GM18858 (cell line): ENCODE data around the gene GINS1.

Source experiments
- ATAC-seq: cut with Tn5 transposase; IDR thresholded peaks from one replicate; pipeline ENCODE4 v1.9.1; 2021; ENCODE audit not compliant: unreplicated experiment

The GINS1 gene

DNA sequence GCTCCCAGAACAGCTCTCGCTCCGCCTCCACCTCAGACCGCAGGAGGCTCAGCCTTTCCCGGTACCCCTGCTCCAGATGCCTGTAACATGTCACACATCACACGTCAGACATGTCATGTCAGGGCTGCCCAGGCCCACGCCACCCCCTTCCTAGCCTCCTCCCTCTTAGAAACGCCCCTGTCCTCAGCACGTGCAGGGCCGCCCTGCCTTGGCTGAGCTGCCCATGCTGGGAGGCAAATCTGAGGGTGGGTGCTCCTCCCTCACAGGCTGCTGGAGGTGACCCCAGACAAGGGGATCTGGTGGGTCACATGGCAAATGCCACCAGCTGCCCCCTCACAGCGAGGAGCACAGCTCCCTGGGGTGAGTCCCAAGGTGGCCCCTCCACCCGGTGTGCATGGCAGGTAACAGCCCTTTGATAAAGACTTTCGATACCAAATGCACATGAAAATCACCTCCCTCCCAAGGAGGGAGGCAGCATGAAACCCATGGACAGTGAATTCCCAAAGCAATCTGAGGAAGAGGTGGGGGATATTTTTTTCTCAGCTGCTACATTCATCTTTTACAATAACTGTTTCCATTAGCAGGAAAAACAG is 84.1 kb downstream of the GINS1 start:
- ATAC-seq = no peak

GRCh38 chr20:25493137-25493536 is 85.7 kb downstream of the GINS1 start:
- no peak for ATAC-seq

DNA sequence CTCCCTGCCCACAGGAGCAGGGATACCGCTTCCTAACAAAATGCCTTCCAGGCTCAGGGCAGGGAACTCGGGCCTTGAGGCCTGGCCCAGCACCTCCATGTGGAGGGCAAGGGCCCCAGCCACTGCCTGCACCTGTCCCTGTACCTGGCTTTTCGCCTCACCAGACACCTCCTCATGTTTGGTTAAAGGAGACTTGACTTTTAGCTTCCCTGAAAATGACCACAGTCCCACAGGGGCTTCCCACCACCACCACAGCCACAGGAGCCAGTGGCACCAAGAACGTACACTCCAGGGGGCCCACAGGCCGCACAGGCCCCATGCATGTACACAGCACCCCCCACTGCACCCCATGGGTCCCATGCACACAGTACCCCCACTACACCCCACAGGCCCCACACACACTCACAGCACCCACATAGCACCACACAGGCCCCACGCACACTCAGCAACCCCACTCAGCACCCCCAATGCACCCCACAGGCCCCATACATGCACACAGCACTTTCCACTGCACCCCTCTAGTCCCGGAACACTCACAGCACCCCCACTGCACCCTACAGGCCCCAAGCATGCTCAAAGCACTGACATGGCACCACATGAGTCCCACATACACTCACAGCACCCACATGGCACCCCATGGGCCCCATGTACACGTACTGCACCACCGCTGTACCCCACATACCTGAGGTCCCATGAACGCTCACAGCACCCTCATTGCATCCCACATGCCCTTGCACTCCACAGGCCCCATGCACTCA is 86.5 kb downstream of the GINS1 start:
- no peak for ATAC-seq

DNA sequence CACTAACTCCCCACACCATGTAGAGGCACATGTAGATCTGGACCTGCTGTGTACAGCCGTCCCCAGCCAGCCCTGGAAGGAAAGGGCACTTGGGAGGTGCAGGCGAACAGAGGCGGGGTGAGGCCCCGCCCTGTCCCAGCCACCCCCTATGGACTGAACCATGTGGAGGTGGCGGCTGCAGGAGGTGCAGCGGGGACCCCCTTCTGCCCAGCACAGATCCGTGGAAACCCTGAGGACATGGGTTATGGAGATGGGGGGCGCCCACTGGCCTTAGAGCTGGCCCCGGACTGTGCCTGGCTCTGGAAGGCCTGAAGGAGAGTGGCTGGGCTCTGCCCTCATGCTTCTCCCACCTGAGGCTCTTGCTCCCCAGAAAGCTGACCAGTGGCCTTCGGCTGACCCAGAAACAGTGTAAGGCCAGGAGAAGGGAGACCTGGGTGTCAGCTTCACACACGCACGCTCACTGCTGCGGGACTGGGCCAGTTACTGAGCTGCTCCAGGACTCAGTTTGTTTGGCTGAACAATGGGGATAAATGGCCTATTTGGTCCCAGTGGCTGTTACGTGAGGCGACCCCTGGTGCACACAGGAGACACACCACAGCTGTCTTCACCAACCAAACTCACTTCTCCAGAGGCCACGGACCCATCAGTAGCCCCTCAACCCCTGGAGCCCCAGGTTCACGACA is 87.2 kb downstream of the GINS1 start:
- no peak for ATAC-seq

- no peak for ATAC-seq
Measured at GRCh38 chr20:25495189-25495824, 87.8 kb downstream of the GINS1 start.

DNA sequence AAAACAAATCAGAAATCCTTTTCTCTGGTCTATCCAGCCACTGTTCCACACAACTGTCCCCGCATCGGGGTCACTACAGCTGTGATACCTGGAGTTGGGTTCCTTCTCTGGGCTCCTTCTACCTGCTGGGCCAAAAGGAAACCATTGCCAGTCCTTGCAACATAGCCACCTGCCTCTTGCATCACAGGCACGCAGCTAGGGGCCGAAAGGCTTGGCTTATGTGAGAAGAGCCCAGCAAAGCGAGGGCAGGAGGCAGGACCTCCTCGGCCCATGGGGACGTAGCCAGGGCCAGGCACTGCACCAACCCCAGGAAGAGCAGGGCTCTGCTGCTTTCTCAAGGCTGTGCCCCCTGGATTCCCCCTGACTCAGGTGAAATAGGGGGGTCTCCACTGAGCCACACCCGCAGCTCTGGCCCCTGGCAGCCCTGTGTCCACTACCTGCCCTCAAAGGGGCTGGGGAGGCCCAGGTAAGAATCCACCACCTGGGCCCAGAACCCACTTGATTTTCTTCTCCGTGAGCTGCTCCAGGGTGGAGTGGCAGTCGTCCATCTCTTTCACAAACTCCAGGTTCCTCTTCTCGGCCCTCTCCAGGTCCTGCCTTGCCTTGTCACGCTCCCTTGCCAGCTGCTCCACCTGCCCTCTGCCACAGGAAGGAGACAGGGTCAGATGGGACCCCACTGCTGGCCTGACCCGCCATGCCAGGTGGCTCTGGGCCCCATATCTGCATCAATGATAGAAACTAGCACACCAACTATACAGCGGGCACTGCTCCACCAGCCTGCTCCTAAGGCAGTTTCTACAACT is 88.9 kb downstream of the GINS1 start:
- no peak for ATAC-seq

DNA sequence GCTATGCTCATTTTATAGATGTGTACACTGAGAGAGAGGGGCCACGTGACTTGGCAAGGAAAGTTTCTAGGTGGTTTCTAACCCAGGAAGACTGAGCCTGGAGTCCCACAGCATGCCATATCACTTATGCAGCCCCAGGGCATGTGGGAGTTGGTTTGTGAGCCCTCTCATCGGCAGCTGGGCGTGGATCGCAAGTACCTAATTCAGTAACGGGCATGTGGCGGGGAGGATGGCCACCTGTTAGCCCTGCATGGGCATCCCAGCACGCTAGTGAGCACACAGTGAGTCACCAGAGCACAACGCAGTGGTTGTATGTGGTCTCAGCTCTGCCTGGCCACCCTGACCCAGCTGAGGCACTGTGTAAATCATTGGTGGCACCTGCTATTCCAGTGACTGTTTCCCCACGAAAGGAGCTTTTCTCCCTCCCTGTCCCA is 89.5 kb downstream of the GINS1 start:
- no peak for ATAC-seq

DNA sequence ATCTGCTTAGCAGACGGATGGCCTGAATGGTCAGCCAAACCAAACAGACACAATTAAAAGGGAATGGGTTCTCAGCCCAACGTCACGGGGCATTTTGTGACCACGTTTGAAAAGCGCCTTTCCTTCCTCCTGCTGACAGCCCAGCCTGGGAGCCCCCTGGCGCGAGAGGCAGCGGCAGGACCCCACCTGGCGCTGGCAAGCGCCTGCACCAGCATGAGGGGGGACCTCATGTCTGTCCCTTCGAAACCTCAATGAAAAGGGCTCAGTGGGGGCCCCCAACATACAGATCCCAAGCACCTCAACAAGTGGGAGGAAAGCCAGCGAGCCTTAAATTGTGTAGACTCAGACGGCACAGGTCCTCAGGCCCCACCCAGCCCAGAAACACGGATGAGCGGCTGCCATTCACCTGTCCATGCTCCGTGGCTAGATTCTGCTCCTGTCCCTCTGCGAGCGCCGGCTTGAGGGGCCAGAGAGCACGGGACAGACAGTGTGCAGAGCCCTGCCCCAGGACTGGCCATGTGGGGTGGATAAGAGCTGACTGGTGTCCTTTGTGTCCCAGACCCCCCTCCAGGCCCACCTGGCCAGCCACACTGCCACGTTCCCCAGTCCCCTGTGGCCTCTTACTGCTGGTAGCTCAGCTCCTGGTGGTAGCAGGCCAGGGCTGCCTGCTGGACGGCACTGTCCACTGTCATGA is 90.3 kb downstream of the GINS1 start:
- ATAC-seq = no peak
